HG02970 (cell line): Measurements from ENCODE around the gene ATP5ME.

Experiments used
- ATAC-seq: cut with Tn5 transposase; IDR thresholded peaks from one replicate; pipeline ENCODE4 v1.9.1; 2021; ENCODE audit warnings: mild to moderate bottlenecking, moderate library complexity, moderate number of reproducible peaks; ENCODE audit not compliant: unreplicated experiment, low FRiP score

The ATP5ME gene

GRCh38 chr4:624705-625590 lies 49.1 kb downstream of the ATP5ME start, which contains the start of gene PDE6B:
TSS of gene PDE6B (plus strand) at chr4:625573. CDS start at chr4:625627, 54 bp downstream.
- ATAC-seq, result no peak

GRCh38 chr4:623914-624566 lies 50.0 kb downstream of the ATP5ME start:
- no peak for ATAC-seq

GRCh38 chr4:622996-623913 lies 50.8 kb downstream of the ATP5ME start:
- ATAC-seq, result no peak
